ENCODE results near the gene LYAR.

LYAR gene

DNA sequence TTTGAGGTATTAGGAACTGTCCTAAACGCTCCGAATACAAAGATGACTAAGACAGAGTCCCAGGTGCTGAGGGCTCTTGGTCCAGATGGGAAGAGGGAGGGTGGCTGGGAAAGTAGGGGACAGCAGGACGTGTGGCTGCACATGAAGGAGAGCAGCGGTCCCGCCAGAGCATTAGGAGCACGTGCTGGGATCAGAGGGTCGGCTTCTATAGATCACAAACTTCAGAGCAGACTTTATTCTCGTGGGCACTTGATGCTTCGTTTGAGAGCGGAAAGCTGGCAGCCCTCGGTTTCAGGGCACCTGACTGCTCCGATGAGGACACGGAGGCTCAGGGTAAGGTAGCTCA lies 26.2 kb upstream of the LYAR start:
- no peak for DNase-seq (ENCODE audit: low spot score)

DNA sequence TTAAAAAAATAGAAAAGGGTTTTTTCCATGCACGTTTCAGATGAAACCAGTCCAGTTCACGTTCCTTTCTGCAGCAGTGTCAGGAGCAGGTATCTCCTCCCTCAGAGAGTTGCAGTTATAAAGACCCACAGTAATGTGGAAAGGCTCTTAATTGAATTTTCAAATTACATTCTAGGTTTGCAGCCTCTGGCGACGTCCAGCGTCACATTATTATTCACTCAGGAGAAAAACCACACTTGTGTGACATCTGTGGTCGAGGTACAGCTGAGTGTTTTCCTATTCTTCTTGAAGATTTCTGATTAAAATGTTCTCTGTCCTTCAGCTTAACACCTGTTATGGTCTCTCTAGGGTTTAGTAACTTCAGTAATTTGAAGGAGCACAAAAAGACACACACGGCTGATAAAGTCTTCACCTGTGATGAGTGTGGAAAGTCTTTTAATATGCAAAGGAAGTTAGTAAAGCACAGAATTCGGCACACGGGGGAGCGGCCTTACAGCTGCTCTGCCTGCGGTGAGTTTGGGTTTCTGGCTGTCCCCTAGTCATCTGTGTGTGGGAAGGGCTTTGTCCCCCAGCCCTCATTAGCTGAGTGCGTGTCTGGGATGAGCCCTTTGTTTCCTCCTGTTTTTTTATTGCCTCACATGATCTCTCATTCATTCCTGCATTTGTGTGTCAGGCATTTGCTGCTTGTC lies 25.7 kb upstream of the LYAR start:
- DNase-seq (ENCODE audit: low spot score), result no peak

DNA sequence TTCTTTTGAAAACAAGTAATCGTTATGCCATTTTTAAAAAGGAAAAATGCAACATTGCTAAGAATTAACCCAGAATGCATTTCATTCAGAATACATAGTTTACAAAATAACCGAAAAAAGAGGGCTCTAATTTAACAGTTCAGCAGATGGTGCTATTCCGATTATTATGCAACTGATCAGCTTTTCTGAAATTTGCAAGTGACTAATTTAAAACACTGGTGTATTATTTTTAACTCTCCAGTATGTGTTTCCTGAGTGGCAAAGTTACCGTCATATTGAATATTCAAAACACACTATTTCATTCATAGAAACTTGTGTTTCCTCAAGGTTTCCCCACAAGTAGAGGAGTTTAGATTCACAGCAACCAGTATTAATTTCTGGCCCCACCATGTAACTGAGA lies 21.2 kb upstream of the LYAR start:
- DNase-seq (ENCODE audit: low spot score), result no peak

DNA sequence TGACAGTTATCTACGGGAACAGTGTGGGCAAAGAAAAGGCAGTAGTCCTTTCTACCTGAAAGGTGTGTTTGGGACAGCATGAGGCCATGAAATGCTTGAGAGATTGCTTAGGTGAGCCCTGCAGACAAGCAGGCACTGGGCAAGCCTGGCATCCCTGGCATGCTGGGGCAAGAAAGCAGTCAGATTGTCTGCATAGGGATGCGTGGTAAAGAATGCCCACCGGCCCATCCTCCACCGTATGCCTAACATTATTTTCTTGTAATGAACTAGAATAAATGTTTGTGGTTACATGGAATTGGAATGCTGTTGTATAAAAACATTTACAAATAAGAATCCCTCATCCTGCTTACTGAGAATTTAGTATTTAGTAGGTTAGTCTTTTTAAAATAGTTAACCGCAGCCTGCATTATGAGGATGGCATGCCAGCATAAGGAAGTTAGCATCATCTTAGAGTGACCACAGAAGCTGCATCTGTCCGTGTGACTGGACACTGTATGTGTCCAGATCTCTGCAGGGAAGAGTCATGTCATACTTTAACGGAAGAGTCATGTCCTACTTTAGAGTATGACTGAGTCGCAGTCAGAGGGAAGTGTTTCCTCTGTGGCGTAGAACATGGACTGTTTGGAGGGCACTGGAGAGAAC lies 19.0 kb upstream of the LYAR start:
- no peak for DNase-seq (ENCODE audit: low spot score)

DNA sequence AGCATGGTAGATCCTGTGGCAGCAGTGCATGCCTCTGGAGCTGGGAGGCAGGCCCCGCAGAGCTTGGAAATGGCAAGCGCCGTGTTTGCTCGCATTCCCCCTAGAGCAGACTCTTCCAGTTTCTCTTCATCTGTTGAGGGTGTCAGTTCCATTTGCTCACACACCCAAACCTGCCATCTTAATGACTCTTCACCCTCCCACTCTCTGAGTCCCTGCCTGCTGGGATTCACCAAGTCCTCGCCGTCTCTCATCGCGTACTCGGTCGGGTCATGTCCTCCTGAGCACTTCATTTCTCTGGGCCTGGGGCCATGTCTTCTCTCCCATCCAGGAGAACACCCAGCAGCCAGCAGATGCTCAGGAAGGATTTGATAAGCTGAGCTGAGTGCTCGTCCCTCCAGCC lies 17.0 kb upstream of the LYAR start:
- DNase-seq (ENCODE audit: low spot score), result no peak

DNA sequence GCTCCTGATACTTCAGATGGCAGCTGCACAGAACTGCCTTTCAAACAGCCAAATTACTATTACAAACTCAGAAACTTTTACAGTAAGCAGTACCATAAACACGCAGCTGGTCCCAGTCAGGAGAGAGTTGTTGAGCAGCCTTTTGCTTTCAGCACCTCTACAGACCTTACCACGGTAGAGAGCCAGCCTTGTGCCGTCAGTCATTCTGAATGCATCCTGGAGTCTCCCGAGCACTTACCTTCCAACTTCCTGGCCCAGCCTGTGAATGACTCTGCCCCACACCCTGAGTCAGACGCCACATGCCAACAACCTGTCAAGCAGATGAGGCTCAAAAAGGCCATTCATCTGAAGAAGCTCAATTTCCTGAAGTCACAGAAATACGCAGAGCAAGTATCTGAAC lies 12.5 kb upstream of the LYAR start:
- no peak for DNase-seq (ENCODE audit: low spot score)

DNA sequence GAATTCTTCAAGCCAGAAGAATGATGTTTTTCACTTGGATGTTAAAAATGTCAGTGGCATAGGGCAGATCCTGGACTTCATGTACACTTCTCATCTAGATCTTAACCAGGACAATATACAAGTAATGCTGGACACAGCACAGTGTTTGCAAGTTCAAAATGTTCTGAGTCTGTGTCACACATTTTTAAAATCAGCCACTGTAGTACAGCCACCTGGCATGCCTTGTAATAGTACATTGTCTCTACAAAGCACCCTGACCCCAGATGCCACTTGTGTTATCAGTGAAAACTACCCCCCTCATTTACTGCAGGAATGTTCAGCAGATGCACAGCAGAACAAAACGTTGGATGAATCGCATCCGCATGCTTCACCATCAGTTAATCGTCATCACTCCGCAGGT lies 12.0 kb upstream of the LYAR start:
- no peak for DNase-seq (ENCODE audit: low spot score)

DNA sequence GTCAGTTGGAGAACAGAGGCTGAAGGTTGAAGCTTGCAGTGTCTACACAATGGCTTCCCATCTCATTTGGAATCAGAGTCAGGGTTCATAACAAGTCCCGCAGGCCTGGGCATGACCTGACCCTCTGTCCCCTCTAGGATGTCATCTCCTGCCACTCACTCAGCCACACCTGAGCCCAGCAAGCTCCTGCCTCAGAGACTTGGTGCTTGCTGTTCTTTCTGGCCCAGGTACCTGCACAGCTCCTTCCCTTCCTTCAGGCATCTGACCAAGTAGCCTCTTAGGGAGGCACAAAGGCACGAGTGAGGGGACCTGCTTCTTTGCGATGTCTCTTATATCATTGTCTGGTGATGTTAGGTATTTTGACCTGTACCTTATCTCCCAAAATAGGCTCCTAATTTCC lies 9.1 kb upstream of the LYAR start:
- no peak for DNase-seq (ENCODE audit: low spot score)

DNA sequence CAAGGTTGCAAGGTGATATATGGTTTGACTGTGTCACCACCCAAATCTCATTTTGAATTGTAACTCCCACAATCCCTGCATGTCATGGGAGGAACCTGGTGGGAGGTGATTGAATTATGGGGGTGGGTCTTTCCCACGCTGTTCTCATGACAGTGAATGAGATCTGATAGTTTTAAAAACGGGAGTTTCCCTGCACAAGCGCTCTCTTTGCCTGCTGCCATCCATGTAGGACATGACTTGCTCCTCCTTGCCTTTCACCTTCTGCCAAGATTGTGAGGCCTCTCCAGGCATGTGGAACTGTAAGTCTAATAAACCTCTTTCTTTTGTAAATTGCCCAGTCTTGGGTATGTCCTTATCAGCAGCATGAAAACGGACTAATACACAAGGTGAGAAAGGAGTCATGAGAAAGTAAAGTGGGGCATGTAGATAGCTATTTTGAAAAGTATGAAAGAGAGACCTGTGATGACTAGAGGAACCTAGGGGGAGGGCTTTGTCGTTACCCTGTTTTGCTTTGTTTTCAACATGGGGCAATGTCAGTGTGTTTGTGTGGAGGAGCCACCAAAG lies 6.4 kb upstream of the LYAR start:
- no peak for DNase-seq (ENCODE audit: low spot score)

DNA sequence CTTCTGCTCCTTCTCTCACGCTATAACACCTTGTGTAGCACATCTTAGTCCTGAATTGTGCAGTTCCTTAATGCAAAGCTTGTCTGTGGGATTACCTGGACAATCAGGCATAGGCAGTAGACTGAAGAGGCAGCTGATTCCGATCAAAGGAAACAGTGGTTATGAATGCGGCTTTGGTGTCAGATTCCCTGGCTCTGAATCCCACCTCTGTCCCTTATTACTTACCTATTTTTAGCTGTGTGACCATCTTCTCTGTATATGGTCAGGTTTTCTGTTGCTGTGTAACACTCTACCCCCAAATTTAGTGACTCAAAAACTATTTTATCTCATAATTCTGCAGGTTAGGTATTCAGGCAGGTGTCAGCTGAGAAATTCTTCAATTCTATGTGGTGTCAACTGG lies 3.3 kb upstream of the LYAR start:
- no peak for DNase-seq (ENCODE audit: low spot score)

DNA sequence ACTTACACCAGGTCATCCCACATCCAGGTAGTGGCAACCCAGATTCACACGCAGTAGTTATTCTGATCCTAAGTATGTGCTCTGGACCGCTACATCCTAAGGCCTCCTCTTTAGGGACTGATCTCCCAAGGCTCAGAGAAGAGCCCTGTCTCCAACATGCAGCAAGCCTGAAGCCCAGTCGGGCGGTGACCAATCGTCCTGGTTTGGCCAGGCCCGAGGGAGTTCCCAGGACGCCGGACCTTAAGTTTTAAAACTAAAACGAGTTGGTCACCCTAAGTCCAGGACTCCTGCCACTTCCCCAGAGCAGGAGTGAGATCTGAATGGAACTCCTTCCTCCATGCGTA lies 385 bp downstream of the LYAR start:
- DNase-seq (ENCODE audit: low spot score), result peak; percentile 11

DNA sequence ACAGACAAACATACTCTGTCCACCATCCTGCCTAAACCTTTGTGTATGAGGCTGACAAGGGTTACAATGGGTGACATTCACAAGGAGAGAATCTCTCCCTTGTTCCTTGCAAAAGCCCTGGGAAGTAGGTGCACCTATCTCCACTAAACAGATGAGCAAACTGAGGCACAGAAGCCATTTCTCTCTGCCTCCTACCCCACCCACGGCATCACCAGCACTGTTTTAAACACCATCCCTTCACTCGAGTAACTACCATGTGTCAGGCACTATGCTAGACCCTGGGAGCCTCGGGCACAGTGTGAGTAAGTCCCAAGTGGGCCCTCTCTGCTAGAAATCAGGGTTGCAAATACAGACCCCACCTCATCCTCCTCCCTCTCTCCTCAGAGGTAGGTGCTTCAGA lies 899 bp downstream of the LYAR start:
- DNase-seq (ENCODE audit: low spot score), result no peak

DNA sequence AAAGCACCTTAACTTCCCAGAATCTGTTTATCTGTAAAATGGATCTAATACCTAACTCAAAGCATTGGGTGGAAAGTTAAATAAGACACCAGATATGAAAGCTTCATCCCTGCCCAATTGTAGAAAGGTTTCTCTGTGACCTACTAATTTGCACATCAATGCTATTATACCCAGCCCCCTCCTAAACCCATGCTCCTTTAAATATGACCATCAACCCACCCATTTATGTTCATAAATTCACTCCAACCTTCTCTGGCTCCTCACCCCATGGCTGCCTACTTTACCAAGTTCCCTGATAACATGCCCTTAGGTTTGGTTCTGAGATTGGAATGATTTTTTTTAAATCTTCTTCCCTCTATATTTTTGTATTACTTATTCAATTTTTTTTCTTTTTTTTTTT lies 1.9 kb downstream of the LYAR start:
- DNase-seq (ENCODE audit: low spot score), result no peak

DNA sequence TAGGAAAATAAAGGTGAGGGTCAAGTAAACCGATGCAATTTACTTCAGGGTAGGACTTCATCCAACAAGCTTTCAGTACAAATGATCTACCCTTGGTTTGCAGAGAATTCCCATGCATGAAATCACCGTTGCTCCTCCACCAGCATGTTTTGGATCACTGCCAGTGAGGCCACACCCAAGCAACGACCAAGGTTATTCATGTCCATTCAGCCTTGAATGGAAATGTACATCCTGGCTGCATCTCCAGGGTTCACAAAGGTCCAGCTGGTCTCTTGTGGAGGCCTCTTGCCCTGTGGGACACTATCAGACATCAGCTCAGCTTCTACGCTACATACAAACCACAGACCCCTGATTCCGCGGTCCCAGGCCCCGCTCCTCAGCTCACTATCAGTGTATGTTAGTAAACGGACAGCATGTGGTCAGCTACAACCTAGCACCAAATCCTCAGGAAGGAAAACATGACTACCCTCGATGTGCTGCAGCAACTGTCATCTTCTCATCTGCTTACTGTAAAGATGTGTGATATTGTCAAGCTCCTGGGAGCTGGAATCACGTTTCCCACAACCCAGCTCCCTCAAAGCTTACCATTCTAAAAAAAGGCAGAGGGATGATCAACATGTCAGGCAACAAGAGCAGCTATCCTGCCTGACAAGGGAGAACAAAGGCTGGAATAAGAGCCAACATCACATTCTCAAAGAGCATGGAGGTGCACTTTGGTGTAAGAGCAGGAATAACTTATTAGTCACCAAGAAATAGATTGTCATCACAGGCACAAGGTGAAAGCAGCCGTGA lies 4.9 kb downstream of the LYAR start:
- peak; percentile 30 for DNase-seq (ENCODE audit: low spot score)

DNA sequence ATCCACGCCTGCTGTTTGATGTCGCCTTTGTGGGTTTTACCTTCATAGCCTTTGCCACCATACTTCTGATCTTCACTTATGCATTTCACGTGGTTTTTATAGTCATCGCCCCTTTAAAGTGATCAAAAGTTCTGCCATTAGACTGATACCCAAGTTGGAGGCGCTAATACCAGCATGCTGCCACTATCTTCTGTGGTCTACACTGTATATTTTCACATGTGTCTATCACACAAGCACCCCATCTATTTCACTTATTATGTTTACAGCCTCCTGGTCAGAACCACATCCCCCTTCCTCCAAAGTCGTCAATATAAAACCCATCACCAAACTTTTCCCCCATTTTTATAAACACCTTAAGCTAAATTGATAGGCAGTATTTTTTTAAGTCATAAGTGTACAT lies 8.2 kb downstream of the LYAR start:
- no peak for DNase-seq (ENCODE audit: low spot score)

DNA sequence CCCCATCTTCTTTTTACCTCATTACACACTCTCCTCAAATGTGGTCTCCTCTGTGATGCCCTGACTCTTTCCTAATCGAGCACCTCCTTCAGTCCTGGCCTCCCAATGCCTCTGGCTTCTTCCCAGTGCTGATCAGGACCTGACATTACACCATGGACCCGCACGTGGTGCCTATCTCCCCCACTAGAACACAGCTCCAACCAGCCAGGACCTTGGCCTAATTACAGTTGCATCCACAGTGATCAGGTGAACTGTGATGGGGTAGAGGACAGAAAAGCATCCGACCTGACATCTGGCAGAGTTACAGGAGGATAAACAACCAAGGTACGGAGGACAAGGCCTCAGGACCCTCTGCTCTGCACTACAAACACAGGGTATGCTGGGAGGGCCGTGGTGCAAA lies 12.4 kb downstream of the LYAR start:
- no peak for DNase-seq (ENCODE audit: low spot score)

DNA sequence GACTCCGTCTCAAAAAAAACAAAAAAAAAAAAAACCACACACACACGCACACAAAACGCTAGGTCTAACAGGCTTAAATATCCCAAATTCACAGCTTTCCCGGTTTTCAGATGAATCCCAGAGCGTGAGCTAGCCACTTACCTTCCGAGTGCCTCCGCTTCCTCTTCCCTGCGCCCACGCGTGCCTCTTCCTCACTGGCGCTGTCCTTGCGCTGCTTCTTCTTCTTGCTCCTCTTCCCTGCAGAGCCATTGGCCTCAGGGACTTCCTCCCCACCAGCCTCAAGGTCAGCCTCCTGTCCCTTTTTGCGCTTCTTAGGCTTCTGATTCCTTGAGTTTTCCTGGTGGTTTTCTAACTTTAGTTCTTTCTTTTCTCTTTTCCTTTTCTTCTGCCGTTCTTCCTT lies 15.7 kb downstream of the LYAR start:
- no peak for DNase-seq (ENCODE audit: low spot score)

DNA sequence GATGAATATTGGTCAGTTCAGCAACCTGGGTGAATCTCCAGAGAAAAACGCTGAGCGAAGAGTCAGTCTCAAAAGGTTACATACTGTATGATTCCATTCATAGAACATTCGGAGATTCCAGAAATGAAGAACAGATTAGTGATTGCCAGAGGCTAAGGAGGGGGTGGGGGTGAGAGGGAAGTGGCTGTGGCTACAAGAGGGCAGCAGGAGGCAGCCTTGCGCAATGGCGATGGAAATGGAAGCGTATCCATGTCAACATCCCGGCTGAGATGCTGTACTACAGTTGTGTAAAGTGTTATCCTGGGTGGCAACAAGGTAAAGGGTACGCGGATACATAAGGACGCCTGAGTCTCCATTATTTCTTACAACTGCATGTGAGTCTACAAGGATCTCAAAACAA lies 18.0 kb downstream of the LYAR start:
- DNase-seq (ENCODE audit: low spot score), result no peak

DNA sequence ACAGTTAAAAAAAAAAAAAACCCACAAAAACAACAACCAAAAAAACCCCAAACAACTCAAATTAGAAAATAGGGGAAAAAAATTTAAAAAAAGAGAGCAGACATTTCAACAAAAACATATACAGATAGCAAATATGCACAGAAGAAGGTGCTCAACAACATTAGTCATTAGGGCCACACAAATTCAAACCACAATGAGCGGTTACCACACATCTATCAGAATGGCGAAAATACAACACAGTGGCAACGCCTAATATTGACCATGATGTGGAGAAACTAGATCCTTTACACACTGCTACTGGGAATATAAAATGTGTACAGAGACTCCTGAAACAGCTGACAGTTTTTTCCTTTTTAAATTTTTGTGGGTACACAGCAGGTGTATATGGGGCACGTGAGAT lies 19.4 kb downstream of the LYAR start:
- no peak for DNase-seq (ENCODE audit: low spot score)

DNA sequence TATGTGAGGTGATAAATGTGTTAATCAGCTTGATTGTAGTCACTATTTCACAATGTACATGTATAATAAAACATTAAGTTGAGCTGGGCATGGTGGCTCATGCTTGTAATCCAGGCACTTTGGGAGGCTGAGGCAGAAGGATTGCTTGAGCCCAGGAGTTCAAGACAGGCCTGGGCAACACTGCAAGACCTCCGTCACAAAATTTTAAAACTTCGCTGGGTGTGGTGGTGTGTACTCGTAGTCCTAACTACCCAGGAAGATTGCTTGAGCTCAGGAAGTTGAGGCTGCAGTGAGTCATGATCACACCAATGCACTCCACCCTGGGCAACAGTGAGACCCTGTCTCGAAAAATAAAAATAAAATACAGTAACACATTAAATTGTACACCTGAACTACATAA lies 20.1 kb downstream of the LYAR start:
- DNase-seq (ENCODE audit: low spot score), result no peak

DNA sequence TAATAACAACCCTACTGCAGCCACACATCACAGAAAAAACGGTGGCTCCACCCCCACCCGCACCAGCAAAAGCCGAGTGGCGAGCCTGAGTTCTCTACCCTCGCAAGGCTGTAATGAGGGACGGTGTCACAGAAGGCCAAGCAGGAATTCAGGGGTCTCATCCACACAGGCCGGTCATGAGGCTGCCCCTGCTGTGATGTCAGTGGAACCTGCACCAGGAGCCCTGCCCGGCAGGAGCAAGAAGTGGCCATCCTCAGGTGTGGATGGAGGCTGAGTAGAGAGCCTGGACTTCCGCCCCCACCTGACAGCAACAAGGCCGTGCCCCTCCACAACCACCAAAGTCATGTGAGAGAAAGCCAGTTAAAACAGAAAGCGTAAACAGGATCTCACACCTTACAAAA lies 20.6 kb downstream of the LYAR start:
- no peak for DNase-seq (ENCODE audit: low spot score)

DNA sequence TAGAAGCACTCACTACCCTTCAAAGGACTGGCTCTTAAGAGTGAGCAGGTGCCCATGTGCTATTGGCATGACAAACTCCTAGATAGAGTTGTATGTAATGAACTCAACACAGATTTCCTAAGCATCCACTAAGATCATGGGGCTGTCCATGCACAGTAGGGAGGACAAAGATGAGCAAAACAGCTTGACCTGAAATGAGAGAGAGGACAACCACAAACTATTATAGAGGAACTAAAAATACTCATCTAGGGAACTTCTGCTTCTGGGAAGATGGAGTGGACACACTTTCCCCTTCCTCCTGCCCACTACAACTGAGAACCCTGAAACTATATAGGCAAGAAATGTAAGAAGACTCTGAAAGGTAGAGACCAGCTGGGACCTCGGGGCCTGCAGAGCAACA lies 21.2 kb downstream of the LYAR start:
- no peak for DNase-seq (ENCODE audit: low spot score)

DNA sequence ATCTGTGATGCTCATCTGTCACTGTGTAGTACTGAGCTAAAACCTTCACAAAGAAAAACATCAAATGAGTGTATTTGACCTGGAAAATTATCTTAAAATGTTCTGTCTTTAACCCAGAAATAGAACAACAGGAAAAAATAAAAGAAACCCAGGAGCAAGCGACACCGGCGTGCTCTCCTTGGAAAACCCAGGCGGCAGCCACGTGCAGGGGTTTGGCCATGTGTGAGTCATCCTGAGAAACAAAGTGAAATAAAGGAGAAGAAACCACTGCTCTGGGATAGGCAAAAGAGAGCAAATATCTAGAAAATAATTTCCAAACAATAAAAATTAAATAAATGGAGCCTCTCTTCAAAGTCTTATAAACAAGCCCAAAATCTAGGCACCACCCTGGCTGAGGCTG lies 22.0 kb downstream of the LYAR start:
- no peak for DNase-seq (ENCODE audit: low spot score)

Data from SW480 (cell line).